Neural crest cell (in vitro differentiated cells): Measurements from ENCODE around the gene CD247. TPM values are rescaled to one million over a fixed set of nuclear protein-coding genes. Genes with fewer than 3 reads are reported as not detected.

Source experiments
- DNase-seq: peaks from one replicate; pipeline ENCODE4 v3.0.0; 2021; ENCODE audit warnings: low read depth, mixed read lengths, low spot score
- H3K27ac Mint-ChIP-seq: one replicate; pipeline ENCODE4 v1.8.0; 2021; ENCODE audit warnings: mild to moderate bottlenecking, mixed read lengths; ENCODE audit not compliant: unreplicated experiment
- H3K27me3 Mint-ChIP-seq: 2 replicates; pipeline ENCODE4 v1.8.0; 2021; ENCODE audit warnings: low read depth, mild to moderate bottlenecking, mixed read lengths
- H3K36me3 Mint-ChIP-seq: 2 replicates; pipeline ENCODE4 v1.8.0; 2021; ENCODE audit warnings: low read depth, mild to moderate bottlenecking, mixed read lengths
- H3K4me1 Mint-ChIP-seq: 2 replicates; pipeline ENCODE4 v1.8.0; 2021; ENCODE audit warnings: mixed read lengths
- H3K4me3 Mint-ChIP-seq: one replicate; pipeline ENCODE4 v1.8.0; 2021; ENCODE audit warnings: mild to moderate bottlenecking, mixed read lengths
- H3K9me3 Mint-ChIP-seq: 2 replicates; pipeline ENCODE4 v1.8.0; 2021; ENCODE audit warnings: mixed read lengths
- total RNA-seq: library from RNA; stranded (reverse); gene quantifications from 2 replicates; pipeline ENCODE4 v1.2.1, GENCODE V29; 2021
- TF ChIP-seq, protein P1 (sequence below): fragments of 200-600 bp; sonication (generic); conservative IDR thresholded peaks from 2 replicates; pipeline ENCODE4 v1.5.0; 2021; ENCODE audit warnings: antibody characterized with exemption, mild to moderate bottlenecking

Gene CD247
- total RNA-seq, 1 donor from 2014 or later, result 3.9 TPM

DNA sequence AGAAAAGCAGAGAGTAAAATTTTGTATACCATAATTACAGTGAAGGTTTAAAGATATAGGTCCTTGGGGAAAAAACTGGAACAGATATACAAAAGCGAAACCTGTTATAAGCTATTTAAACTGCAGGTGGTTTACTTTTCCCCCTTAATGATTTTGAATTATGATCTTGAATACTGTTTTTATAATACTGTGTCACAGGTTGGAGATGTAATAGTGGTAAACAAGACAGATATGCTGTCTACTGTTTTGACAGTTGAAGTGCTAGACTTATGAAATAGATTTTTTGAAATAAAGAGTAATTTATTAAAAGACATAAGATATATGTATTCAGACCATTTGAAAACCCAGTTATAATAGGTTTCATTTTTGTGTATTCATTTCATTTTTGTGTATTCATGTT lies 129.4 kb downstream of the CD247 start:
- Mint-ChIP-seq H3K4me3 (no peak overlapping the region), H3K4me1 (no peaks in the 10 kb centered on the region), H3K27ac (no peak overlapping the region), H3K27me3 (no peaks in the 10 kb centered on the region), H3K36me3 (peaks cover 13% of the 10 kb centered on the region), H3K9me3 (no peaks in the 10 kb centered on the region)
- TF ChIP-seq, protein P1, sequence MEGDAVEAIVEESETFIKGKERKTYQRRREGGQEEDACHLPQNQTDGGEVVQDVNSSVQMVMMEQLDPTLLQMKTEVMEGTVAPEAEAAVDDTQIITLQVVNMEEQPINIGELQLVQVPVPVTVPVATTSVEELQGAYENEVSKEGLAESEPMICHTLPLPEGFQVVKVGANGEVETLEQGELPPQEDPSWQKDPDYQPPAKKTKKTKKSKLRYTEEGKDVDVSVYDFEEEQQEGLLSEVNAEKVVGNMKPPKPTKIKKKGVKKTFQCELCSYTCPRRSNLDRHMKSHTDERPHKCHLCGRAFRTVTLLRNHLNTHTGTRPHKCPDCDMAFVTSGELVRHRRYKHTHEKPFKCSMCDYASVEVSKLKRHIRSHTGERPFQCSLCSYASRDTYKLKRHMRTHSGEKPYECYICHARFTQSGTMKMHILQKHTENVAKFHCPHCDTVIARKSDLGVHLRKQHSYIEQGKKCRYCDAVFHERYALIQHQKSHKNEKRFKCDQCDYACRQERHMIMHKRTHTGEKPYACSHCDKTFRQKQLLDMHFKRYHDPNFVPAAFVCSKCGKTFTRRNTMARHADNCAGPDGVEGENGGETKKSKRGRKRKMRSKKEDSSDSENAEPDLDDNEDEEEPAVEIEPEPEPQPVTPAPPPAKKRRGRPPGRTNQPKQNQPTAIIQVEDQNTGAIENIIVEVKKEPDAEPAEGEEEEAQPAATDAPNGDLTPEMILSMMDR, result no peak
- no peak for DNase-seq

DNA sequence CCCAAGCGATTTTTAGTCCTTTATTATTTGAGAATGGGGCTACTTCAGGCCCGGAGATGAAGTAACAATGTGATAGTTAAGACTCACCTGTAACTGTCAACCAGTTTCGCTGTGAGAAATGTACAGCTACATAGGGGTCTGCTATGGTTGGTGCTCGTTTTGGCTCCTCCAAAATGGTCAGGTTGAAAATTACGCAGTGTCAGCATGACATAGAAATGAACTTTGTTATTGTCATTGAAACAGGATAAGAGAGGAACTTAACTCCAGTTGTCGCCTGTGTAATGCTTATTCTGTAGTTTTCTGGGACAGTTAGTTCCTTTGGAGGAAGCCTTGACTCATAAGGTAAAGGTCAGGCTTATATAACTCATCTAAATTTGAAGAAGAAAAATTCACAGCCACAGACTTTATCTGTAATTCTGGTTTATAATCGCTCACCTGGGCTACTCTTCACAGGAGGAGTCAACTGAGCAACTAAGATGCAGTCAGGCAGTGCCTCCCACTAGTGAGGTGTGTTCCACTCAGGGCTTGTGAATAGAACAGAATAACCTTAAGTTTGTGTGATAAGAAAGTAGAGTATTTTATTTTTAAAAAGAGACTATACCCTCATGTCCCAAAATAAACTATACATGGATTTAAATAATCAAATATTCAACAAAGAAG lies 130.9 kb downstream of the CD247 start:
- no peaks in the 10 kb centered on the region for H3K9me3 Mint-ChIP-seq
- H3K4me1 Mint-ChIP-seq, result no peaks in the 10 kb centered on the region
- DNase-seq, result no peak
- H3K27me3 Mint-ChIP-seq, result no peaks in the 10 kb centered on the region
- H3K27ac Mint-ChIP-seq, result no peak overlapping the region
- H3K4me3 Mint-ChIP-seq, result no peak overlapping the region
- peaks cover 17% of the 10 kb centered on the region for H3K36me3 Mint-ChIP-seq
- TF ChIP-seq, protein P1, result no peak

Other genes starting within 250 kb of the CD247 start
- 24.1 and 25.6 TPM in 2 replicates for gene CREG1, start 35.2 kb upstream of the CD247 start, total RNA-seq
- gene RCSD1, start 111.7 kb upstream of the CD247 start, total RNA-seq, result 2.3 and 3.0 TPM in 2 replicates
- 113 and 114 TPM in 2 replicates for gene MPZL1, start 203.5 kb upstream of the CD247 start, total RNA-seq